ENCODE results near the gene OR9Q1. TPM values are rescaled to one million over a fixed set of nuclear protein-coding genes. Genes with fewer than 3 reads are reported as not detected.

OR9Q1 gene
- polyA plus RNA-seq, 1 donor (not counting 4 experiments of a cell fraction or from before 2014, with no cell fraction given), result not detected

- FAIRE-seq, result no peak
- dilution Hi-C loops (cut with MboI; ENCODE audit: extremely low pct_ligation_motif_present, low sequenced_read_pairs), result no loop called here
These were observed 169.7 kb downstream of the OR9Q1 start for GRCh38 chr11:58193391-58193790.

GRCh38 chr11:58195939-58196338, 172.3 kb downstream of the OR9Q1 start:
- Histone ChIP-seq H3K9me1 (ENCODE audit: control insufficient read depth, extremely low read depth, insufficient read depth, low read length) (no peaks in the 10 kb centered on the region), H3K36me3 (ENCODE audit: control insufficient read depth in 2 of 2, extremely low read depth in 1 of 2, insufficient read depth in 2 of 2, low read length in 2 of 2) (no peaks in the 10 kb centered on the region), H3K4me2 (ENCODE audit: control insufficient read depth, extremely low read depth, insufficient read depth, low read depth, low read length) (no peak overlapping the region), H3K27me3 (ENCODE audit: control insufficient read depth, extremely low read depth, insufficient read depth, low read length) (no peaks in the 10 kb centered on the region), H3K9me3 (ENCODE audit: control insufficient read depth, low read depth, low read length) (no peaks in the 10 kb centered on the region), H3K9ac (ENCODE audit: control insufficient read depth, extremely low read depth, insufficient read depth, low read length) (no peak overlapping the region), H4K20me1 (ENCODE audit: control insufficient read depth, extremely low read depth, insufficient read depth, low read length) (no peaks in the 10 kb centered on the region), H3K4me1 (ENCODE audit: control insufficient read depth, extremely low read depth, insufficient read depth, low read length) (no peaks in the 10 kb centered on the region), H2AFZ (ENCODE audit: control insufficient read depth, low read length) (no peak overlapping the region), H3K27ac (ENCODE audit: control insufficient read depth, insufficient read depth, low read length) (no peak overlapping the region), H3K4me3 (ENCODE audit: control insufficient read depth in 2 of 3, extremely low read depth in 1 of 3, insufficient read depth in 2 of 3, low read depth in 1 of 3, low read length in 3 of 3) (no peak overlapping the region), H3K79me2 (ENCODE audit: control insufficient read depth, insufficient read depth, low read length) (no peaks in the 10 kb centered on the region)
- FAIRE-seq, result no peak
- dilution Hi-C loops (cut with MboI; ENCODE audit: extremely low pct_ligation_motif_present, low sequenced_read_pairs), result no loop called here
- DNase-seq (ENCODE audit: low read depth, low spot score), result no peak
- TF ChIP-seq EZH2 (IDR thresholded peaks at IDR 0.05; ENCODE audit: low read length) (no peak), CTCF (optimal IDR thresholded peaks at IDR 0.05 in 1 of 3, IDR thresholded peaks at IDR 0.05 in 1 of 3, conservative IDR thresholded peaks at IDR 0.05 in 1 of 3; ENCODE audit: extremely low read depth in 1 of 3, insufficient read depth in 2 of 3, low read length in 3 of 3) (no peak)

More at GRCh38 chr11:58193391-58193790, 169.7 kb downstream of the OR9Q1 start:
- Histone ChIP-seq H3K27ac (ENCODE audit: control insufficient read depth, insufficient read depth, low read length) (no peak overlapping the region), H3K4me2 (ENCODE audit: control insufficient read depth, extremely low read depth, insufficient read depth, low read depth, low read length) (no peak overlapping the region), H3K27me3 (ENCODE audit: control insufficient read depth, extremely low read depth, insufficient read depth, low read length) (no peaks in the 10 kb centered on the region), H3K9me1 (ENCODE audit: control insufficient read depth, extremely low read depth, insufficient read depth, low read length) (no peaks in the 10 kb centered on the region), H3K4me1 (ENCODE audit: control insufficient read depth, extremely low read depth, insufficient read depth, low read length) (no peaks in the 10 kb centered on the region), H2AFZ (ENCODE audit: control insufficient read depth, low read length) (no peak overlapping the region), H3K9ac (ENCODE audit: control insufficient read depth, extremely low read depth, insufficient read depth, low read length) (no peak overlapping the region), H3K36me3 (ENCODE audit: control insufficient read depth in 2 of 2, extremely low read depth in 1 of 2, insufficient read depth in 2 of 2, low read length in 2 of 2) (no peaks in the 10 kb centered on the region), H3K9me3 (ENCODE audit: control insufficient read depth, low read depth, low read length) (no peaks in the 10 kb centered on the region), H3K4me3 (ENCODE audit: control insufficient read depth in 2 of 3, extremely low read depth in 1 of 3, insufficient read depth in 2 of 3, low read depth in 1 of 3, low read length in 3 of 3) (no peak overlapping the region), H3K79me2 (ENCODE audit: control insufficient read depth, insufficient read depth, low read length) (no peaks in the 10 kb centered on the region), H4K20me1 (ENCODE audit: control insufficient read depth, extremely low read depth, insufficient read depth, low read length) (no peaks in the 10 kb centered on the region)
- no peak for TF ChIP-seq EZH2 (IDR thresholded peaks at IDR 0.05; ENCODE audit: low read length)
- no peak for TF ChIP-seq CTCF (optimal IDR thresholded peaks at IDR 0.05 in 1 of 3, IDR thresholded peaks at IDR 0.05 in 1 of 3, conservative IDR thresholded peaks at IDR 0.05 in 1 of 3; ENCODE audit: extremely low read depth in 1 of 3, insufficient read depth in 2 of 3, low read length in 3 of 3)
- no peak for DNase-seq (ENCODE audit: low read depth, low spot score)

Data from keratinocyte (primary cell).